Measurements from ENCODE around the gene IRF2.

IRF2 gene

GRCh38 chr4:184337907-184338306 lies 136.4 kb downstream of the IRF2 start:
- ChIA-PET POLR2A (no interaction called here), CTCF (no interaction called here)
- TF ChIP-seq CTCF (IDR thresholded peaks at IDR 0.05; ENCODE audit: insufficient read depth, low read length, missing control alignments), result no peak
- DNase-seq (ENCODE audit: low read depth, low spot score), result no peak
- no peak overlapping the region for H3K4me3 ChIP-seq (ENCODE audit: low read depth, low read length)

Data from AG04449 (cell line).